Measurements from ENCODE around the gene IER3.
A peak's percentile ranks its signal among the peaks of the same experiment; 100 is the strongest.
"Not testable (repeated sequence)": the region's sequence is repeated elsewhere in the genome, so short reads cannot be mapped to it uniquely, and the experiment has no call there.

IER3 gene

GRCh38 chr6:30725713-30726505, 18.4 kb downstream of the IER3 start:
- DNase-seq (ENCODE audit: low read depth in 2 of 2, low spot score in 1 of 2) = no peak

DNA sequence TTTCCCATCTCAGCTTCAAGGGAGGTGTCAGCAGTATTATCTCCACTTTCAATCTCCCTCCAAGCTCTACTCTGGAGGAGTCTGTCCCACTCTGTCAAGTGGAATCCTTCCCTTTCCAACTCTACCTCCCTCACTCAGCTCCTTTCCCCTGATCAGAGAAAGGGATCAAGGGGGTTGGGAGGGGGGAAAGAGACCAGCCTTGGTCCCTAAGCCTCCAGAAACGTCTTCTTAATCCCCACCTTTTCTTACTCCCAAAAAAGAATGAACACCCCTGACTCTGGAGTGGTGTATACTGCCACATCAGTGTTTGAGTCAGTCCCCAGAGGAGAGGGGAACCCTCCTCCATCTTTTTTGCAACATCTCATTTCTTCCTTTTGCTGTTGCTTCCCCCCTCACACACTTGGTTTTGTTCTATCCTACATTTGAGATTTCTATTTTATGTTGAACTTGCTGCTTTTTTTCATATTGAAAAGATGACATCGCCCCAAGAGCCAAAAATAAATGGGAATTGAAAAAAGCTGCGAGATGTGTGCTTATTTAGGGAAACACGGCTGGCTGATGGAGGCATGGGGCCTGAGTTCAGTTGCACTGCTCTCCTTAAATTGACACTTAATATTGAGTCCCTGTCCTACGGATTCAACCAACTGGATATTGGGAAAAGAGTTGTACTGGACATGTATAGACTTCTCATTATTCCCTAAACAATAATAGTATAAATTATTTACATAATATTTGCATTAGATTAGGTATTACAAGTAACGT, 19.3 kb downstream of the IER3 start:
- no peak for DNase-seq (ENCODE audit: low read depth in 2 of 2, low spot score in 1 of 2)

GRCh38 chr6:30723843-30724741, 20.3 kb downstream of the IER3 start:
- DNase-seq (ENCODE audit: low read depth in 2 of 2, low spot score in 1 of 2) = not testable (repeated sequence)

GRCh38 chr6:30723159-30723842, 21.0 kb downstream of the IER3 start:
- not testable (repeated sequence) for DNase-seq (ENCODE audit: low read depth in 2 of 2, low spot score in 1 of 2)

DNA sequence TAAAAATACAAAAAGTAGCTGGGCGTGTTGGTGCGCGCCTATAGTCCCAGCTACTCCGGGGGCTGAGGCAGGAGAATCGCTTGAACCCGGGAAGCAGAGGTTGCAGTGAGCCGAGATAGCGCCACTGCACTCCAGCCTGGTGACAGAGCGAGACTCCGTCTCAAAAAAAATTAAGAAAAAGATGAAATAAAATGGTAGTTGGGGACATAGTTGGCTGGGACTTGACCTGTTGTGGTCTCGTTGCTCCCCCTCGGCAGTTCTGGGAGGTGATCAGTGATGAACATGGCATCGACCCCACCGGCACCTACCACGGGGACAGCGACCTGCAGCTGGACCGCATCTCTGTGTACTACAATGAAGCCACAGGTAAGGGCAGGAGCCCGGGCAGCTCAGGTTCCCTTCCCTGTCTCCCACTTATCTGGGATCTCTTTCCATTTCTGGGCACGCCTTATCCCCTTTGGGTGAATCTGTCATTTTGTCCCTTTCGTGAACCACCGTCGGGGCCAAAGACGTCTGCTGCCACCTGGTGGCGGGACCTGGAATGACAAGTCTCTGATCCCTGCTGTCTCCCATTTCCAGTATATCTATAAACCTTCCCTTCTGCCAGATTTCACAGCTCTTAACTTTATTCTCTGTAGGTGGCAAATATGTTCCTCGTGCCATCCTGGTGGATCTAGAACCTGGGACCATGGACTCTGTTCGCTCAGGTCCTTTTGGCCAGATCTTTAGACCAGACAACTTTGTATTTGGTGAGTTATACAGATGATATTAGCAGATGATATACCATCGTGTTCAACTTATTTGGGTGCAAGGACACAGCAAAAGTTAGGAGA, 21.9 kb downstream of the IER3 start:
- DNase-seq (ENCODE audit: low read depth in 2 of 2, low spot score in 1 of 2) = peak; percentile 80 to 83

DNA sequence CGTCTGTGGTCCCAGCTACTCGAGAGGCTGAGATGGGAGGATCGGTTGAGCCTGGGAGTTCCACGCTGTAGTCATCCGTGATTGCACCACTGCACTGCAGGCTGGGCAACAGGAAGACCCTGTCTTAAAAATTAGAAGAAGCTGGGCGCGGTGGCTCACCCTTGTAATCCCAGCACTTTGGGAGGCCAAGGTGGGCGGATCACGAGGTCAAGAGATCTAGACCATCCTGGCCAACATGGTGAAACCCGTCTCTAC, 22.4 kb downstream of the IER3 start:
- not testable (repeated sequence) for DNase-seq (ENCODE audit: low read depth in 2 of 2, low spot score in 1 of 2)

GRCh38 chr6:30721198-30722024, 22.9 kb downstream of the IER3 start:
- DNase-seq (ENCODE audit: low read depth in 2 of 2, low spot score in 1 of 2) = peak; percentile 90 to 91

DNA sequence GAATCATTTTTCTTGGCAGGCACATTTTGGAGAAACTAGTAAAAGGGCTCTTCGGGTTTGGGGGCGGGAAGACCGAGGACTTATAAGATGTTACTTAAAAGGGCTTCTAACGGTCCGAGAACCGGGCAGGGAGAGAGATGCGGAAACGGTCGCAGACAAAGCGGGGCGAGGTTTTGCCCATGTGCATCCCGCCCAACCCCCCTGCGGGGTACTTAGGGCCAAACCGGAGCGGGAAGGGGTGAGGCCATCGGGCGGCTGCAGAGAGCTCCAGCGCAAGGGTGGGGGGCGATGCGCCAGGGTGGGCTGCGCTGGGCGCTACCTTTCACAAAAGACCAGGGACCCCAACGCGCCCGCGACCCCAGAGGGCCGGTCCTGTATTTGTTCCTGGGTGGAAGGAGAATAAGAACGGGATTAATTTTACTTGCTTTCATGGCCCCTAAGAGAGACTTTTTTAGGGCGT, 23.6 kb downstream of the IER3 start:
- DNase-seq (ENCODE audit: low read depth in 2 of 2, low spot score in 1 of 2) = no peak

DNA sequence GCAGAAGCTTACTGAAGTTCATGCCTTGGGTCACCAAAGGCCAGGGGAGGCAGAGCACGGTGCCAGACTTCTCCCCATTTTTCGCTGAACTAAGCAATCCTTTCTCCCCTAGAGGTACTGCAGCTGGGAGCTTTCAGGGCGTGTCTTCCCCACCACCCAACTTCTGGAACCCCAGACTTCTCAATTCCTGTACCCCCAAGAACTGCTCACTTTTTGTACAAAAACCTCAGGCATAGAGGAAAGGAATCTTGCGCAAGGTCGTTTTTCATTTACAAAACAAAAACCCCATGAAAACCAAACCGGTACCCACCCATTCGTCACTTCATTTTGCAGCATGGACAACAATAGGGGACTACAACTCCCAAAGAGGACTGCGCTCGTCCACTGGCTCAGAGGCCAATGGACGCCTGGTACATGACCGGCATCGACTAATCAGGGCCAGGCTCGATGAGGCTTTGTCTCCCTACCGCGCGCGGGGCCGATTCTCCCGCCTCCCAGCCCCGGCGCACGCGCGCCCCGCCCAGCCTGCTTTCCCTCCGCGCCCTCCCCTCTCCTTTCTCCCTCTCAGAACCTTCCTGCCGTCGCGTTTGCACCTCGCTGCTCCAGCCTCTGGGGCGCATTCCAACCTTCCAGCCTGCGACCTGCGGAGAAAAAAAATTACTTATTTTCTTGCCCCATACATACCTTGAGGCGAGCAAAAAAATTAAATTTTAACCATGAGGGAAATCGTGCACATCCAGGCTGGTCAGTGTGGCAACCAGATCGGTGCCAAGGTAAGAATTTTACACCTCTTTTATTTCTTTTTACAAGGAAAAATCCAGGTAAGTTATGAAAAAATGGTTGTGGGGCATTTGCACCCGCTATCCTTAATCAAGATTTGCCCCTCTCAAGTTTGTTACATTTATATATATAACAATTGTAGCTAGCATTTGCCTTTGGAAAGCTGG, 24.3 kb downstream of the IER3 start, which contains the start of gene TUBB:
Gene TUBB (plus strand): TSS at position 562 of the 947 bp plus-strand sequence. CDS start 155 bp downstream, at position 717.
- DNase-seq (ENCODE audit: low read depth in 2 of 2, low spot score in 1 of 2) = peak; percentile 76 to 90

DNA sequence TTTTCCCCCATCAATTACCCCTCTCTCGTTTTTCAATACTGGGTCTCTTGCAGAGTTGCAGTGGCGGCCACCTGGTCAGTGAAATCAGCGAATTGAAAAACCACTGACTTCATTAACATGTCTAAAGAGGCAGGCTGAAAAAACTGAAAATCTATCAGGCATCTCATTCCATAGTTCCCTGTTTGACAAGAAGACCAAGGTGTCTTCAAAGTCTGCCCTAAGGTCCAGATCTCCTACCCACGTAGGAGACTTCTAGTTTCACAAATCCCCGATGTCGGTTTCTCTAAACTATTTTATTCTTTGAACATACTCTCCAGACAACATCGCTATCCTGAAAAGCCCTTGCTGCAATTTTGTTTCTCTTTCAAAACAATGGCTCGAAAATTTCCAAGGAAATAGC, 25.0 kb downstream of the IER3 start:
- DNase-seq (ENCODE audit: low read depth in 2 of 2, low spot score in 1 of 2) = no peak

DNA sequence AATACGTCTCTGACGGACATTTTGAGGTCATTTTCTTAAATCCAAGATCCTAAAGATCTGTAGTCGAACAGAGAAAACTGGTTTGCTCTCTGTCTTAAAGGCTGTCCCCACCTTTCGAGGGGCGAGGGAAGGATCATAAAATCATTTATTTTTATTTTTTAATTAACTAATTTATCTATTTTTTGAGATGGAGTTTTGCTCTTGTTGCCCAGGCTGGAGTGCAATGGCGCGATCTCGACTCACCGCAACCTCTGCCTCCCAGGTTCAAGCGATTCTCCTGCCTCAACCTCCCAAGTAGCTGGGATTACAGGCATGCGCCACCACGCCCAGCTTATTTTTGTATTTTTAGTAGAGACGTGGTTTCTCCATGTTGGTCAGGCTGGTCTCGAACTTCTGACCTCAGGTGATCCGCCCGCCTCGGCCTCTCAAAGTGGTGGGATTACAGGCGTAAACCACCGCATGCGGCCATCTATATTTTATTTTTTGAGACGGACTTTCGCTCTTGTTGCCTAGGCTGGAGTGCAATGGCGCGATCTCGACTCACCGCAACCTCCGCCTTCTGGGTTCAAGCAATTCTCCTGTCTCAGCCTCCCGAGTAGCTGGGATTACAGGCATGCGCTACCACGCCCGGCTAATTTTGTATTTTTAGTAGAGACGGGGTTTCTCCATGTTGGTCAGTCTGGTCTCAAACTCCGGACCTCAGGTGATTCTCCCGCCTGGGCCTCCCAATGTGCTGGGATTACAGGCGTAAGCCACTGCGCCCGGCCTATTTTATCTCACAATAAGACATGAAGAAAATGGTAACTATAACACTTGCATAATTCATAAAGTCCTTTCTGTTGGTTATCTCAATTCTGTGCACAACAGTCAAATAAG, 26.3 kb downstream of the IER3 start:
- not testable (repeated sequence) for DNase-seq (ENCODE audit: low read depth in 2 of 2, low spot score in 1 of 2)

DNA sequence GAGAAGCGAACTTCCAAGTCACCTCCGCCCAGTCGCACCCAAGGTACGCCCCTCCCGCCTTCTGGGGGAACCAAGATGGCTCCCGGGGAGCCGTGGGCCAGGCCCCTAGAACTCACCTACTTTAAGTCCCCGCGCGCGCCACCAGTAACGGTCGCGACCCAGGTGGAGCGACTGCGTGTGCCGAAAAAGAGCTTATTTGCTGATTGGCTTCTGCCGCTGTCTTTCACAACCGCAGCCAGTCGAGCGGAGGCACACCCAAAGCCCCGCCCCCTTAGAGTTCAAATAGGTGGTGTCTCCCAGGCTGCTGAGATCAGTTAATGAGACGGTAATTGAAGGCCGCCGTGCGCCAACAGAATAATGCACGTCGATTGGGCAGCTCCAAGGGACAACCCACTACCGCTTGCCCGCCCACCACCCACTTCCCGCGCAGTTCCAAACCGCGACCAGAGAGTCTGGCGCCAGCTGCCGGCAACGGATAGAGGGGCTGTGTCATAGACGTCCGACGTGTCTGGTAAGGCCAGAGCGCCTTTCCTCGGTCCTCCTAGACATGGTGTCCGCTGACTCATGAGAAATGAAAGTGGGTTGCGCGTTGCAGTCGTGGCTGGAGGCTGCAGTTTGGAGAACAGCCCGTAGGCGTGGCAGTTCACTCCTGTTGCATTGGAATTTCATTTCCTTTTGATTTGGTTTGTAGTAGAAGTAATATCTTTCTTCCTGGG, 27.1 kb downstream of the IER3 start, which contains the start of gene MDC1:
Gene MDC1 (minus strand): TSS at position 153 of the 716 bp plus-strand sequence. CDS start 2,106 bp downstream, outside the sequence.
- peak; percentile 93 to 98 for DNase-seq (ENCODE audit: low read depth in 2 of 2, low spot score in 1 of 2)

DNA sequence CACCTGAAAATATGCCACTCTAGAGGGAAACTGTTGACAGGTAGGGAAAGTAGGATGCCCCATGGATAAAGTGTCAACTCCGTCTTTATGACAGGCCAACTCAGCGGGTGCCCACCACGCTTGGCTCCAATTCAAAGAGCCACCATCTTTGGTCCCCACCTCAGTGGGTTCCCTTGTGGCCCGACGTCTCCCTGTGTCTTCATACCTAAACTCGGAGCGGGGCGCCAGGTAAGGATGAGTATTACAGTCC, 27.5 kb downstream of the IER3 start:
- DNase-seq (ENCODE audit: low read depth in 2 of 2, low spot score in 1 of 2) = no peak

DNA sequence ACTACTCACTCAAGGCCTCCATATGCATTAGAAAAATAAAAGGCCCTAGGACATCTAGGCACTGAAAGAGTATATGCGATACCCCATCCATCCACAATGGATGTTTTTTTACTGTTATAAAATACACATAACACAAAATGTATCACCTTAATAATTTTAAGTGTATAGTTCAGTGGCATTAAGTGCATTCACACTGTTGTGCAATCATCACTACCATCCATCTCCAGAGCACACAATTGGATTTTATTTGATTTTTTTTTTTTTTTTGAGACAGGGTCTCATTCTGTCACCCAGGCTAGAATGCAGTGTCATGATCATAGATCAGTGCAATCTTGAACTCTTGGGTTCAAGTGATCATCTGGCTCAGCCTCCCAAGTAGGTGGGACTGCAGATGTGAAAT, 30.1 kb downstream of the IER3 start:
- no peak for DNase-seq (ENCODE audit: low read depth in 2 of 2, low spot score in 1 of 2)

DNA sequence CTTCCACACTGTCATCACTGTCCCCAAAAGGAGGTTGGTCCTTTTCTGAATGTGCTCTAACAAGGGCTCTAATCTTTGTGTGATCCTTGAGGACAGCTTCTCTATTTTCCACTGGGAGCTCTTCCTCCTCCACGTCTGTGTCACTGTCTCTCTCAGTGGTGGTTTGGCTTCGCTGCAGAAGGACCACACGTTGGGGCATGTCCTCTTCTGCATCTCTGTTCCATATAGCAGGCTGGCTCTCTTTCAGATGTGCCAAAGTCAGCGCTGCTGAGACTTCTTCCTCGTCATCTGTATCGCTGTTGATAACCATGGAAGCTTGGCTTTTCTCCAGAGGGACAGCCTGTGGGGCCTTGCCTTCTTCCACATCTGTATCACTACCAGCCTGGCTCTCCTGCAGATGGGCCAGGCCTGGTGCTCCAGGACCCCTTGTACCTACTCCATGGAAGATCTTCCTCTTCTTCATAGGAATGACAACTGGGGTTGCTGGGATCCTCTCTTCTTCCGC, 31.9 kb downstream of the IER3 start:
- no peak for DNase-seq (ENCODE audit: low read depth in 2 of 2, low spot score in 1 of 2)

DNA sequence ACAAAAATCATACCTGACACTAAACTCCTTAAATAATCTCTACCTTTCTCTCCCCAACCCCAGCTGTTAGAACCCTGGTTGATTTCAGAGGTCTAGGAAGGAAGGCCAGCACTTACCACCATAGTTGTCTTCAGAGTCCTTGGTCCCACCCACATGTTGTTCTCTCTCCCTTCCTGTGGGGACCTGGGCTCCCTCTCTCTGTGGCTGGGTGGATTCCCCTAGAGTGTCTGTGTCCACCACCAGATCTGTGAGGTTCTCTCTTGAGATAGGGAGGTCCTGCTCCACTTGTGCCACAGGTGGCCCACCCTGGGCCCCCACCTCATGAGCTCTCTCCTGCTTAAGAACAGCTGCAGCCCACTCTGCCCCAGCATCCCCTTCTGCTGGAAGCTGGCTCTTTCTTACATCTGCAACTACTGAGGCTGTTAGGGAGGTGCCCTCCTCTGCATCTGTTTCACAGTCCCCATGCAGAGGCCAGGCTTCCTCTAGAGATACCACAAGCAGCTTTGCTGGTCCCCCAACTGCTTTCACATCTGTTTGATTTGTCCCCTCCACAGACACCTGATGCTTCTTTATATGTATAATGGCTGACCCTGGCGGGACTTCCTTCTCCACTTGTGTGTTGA, 32.5 kb downstream of the IER3 start:
- no peak for DNase-seq (ENCODE audit: low read depth in 2 of 2, low spot score in 1 of 2)

All from stimulated activated CD8-positive, alpha-beta memory T cell treated with anti-CD3 and anti-CD28 coated beads, Interleukin-4, amount 100 ng/mL, for 1 hour (primary cell).